SU-DHL-6 (cell line): ENCODE data around the gene LRP6.

Source experiments
- H2AFZ ChIP-seq: fragments of 200-600 bp; sonication (generic); 2 replicates; pipeline ENCODE4 v1.6.1; 2014; ENCODE audit warnings: low read depth, mild to moderate bottlenecking, moderate library complexity, mixed read lengths, antibody characterized with exemption, low read length; ENCODE audit not compliant: severe bottlenecking
- H3F3A ChIP-seq: fragments of 200-600 bp; shearing (Covaris generic); 2 replicates; pipeline ENCODE4 v1.6.0; 2016; ENCODE audit warnings: antibody characterized with exemption, mild to moderate bottlenecking; ENCODE audit not compliant: insufficient read depth
- H3K27ac ChIP-seq: fragments of 200-600 bp; sonication (generic); 2 replicates; pipeline ENCODE4 v1.5.1; 2016; ENCODE audit warnings: low read depth, mild to moderate bottlenecking, low read length, moderate library complexity, mixed read lengths
- H3K27me3 ChIP-seq: fragments of 200-600 bp; sonication (generic), shearing (Covaris generic); 2 replicates; pipeline ENCODE4 v1.6.0; 2014; ENCODE audit warnings: mild to moderate bottlenecking, low read length
- H3K36me3 ChIP-seq: fragments of 200-600 bp; sonication (generic); 2 replicates; pipeline ENCODE4 v1.6.1; 2014; ENCODE audit warnings: mild to moderate bottlenecking, low read length, mixed read lengths
- H3K4me2 ChIP-seq: fragments of 300-600, 200-600 bp; shearing (Covaris generic), sonication (generic); 2 replicates; pipeline ENCODE4 v1.6.0; 2014; ENCODE audit warnings: low read length, low read depth, mild to moderate bottlenecking; ENCODE audit not compliant: poor library complexity, severe bottlenecking
- H3K4me3 ChIP-seq: fragments of 200-600 bp; sonication (generic); 2 replicates; pipeline ENCODE4 v1.5.1; 2014; ENCODE audit warnings: antibody characterized with exemption, low read length, mild to moderate bottlenecking, mixed read lengths; ENCODE audit not compliant: insufficient read depth, poor library complexity, severe bottlenecking
- H3K79me2 ChIP-seq: fragments of 200-600 bp; sonication (generic); 2 replicates; pipeline ENCODE4 v1.6.1; 2014; ENCODE audit warnings: mild to moderate bottlenecking, low read length, moderate library complexity; ENCODE audit not compliant: insufficient read depth
- H3K9ac ChIP-seq: fragments of 200-600 bp; sonication (generic); 2 replicates; pipeline ENCODE4 v1.7.0; 2014; ENCODE audit warnings: mild to moderate bottlenecking, low read length
- H3K9me2 ChIP-seq: fragments of 200-600 bp; sonication (generic); replicated peaks from 2 replicates; pipeline ENCODE4 v1.6.1; 2014; ENCODE audit warnings: low read length; ENCODE audit not compliant: insufficient read depth
- H3K9me3 ChIP-seq: fragments of 200-600 bp; sonication (generic); 2 replicates; pipeline ENCODE4 v1.6.1; 2014; ENCODE audit warnings: low read length, mixed read lengths; ENCODE audit not compliant: insufficient read depth
- H4K20me1 ChIP-seq: fragments of 200-600 bp; sonication (generic); 2 replicates; pipeline ENCODE4 v1.6.1; 2014; ENCODE audit warnings: low read depth, mild to moderate bottlenecking, antibody characterized with exemption, low read length, moderate library complexity, mixed read lengths
- CTCF ChIP-seq: fragments of 200-600 bp; sonication (generic); IDR thresholded peaks from one replicate; pipeline ENCODE4 v1.5.1; 2017; ENCODE audit warnings: antibody characterized with exemption, mild to moderate bottlenecking, low read length, moderate library complexity; ENCODE audit not compliant: insufficient read depth, poor library complexity, severe bottlenecking
- EZH2phosphoT487 ChIP-seq: fragments of 200-600 bp; sonication (generic), shearing (Covaris generic); conservative IDR thresholded peaks from 2 replicates; pipeline ENCODE4 v1.6.1; 2018; ENCODE audit warnings: mild to moderate bottlenecking, antibody characterized with exemption, low read length, moderate library complexity, mixed read lengths

The LRP6 gene

GRCh38 chr12:12176402-12176801 lies 90.4 kb downstream of the LRP6 start:
- Histone ChIP-seq H3K27me3 (no peaks in the 10 kb centered on the region), H3K36me3 (no peaks in the 10 kb centered on the region), H3K27ac (no peak overlapping the region), H3K9me3 (no peaks in the 10 kb centered on the region), H2AFZ (no peak overlapping the region), H4K20me1 (no peaks in the 10 kb centered on the region), H3K79me2 (no peaks in the 10 kb centered on the region), H3K4me2 (no peak overlapping the region), H3K9ac (no peak overlapping the region), H3K4me3 (no peak overlapping the region), H3K9me2 (no peaks in the 10 kb centered on the region), H3F3A (no peaks in the 10 kb centered on the region)
- TF ChIP-seq CTCF = no peak
- TF ChIP-seq EZH2phosphoT487 = no peak

- Histone ChIP-seq H3K36me3 (no peaks in the 10 kb centered on the region), H3K4me2 (no peak overlapping the region), H3K4me3 (no peak overlapping the region), H3K79me2 (no peaks in the 10 kb centered on the region), H3K9ac (no peak overlapping the region), H3K27ac (no peak overlapping the region), H3K27me3 (no peaks in the 10 kb centered on the region), H3K9me3 (no peaks in the 10 kb centered on the region), H4K20me1 (no peaks in the 10 kb centered on the region), H3K9me2 (no peaks in the 10 kb centered on the region), H3F3A (no peaks in the 10 kb centered on the region), H2AFZ (no peak overlapping the region)
- TF ChIP-seq CTCF = no peak
- TF ChIP-seq EZH2phosphoT487 = no peak
These were observed 94.8 kb downstream of the LRP6 start for GRCh38 chr12:12171991-12172511.

DNA sequence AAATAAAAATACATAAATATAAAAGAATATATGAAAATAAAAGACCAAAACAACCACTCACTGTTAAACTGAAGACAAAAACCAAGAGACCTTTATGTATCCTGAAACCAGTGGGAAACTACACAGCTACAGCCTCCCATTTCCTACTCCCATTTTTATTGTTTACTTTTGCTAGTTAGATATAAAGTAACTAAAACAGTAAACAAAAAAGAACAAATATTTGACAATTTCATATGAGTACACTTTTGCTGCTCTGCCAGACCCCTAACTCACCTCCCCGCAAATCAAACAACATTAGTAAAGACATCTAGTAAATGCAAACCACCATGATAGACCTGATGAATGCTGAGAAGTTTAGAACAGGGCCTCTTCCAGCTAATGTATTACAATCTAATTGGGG lies 99.0 kb downstream of the LRP6 start:
- no peak overlapping the region for H3K9ac ChIP-seq
- no peaks in the 10 kb centered on the region for H3F3A ChIP-seq
- no peaks in the 10 kb centered on the region for H3K79me2 ChIP-seq
- no peaks in the 10 kb centered on the region for H3K9me2 ChIP-seq
- H3K27me3 ChIP-seq = no peaks in the 10 kb centered on the region
- H3K9me3 ChIP-seq = no peaks in the 10 kb centered on the region
- H3K27ac ChIP-seq = no peak overlapping the region
- H3K36me3 ChIP-seq = no peaks in the 10 kb centered on the region
- H3K4me3 ChIP-seq = no peak overlapping the region
- TF ChIP-seq EZH2phosphoT487 (no peak), CTCF (no peak)
- H2AFZ ChIP-seq = no peak overlapping the region
- no peaks in the 10 kb centered on the region for H4K20me1 ChIP-seq
- H3K4me2 ChIP-seq = no peak overlapping the region

- Histone ChIP-seq H3K79me2 (no peaks in the 10 kb centered on the region), H3K9ac (no peak overlapping the region), H3K36me3 (no peaks in the 10 kb centered on the region), H3K4me3 (no peak overlapping the region), H3K9me3 (no peaks in the 10 kb centered on the region), H3K4me2 (no peak overlapping the region), H3K27me3 (no peaks in the 10 kb centered on the region), H3K9me2 (no peaks in the 10 kb centered on the region), H3F3A (no peaks in the 10 kb centered on the region), H3K27ac (no peak overlapping the region), H2AFZ (no peak overlapping the region), H4K20me1 (no peaks in the 10 kb centered on the region)
- TF ChIP-seq EZH2phosphoT487 = no peak
- TF ChIP-seq CTCF = no peak
These were observed 100.1 kb downstream of the LRP6 start for GRCh38 chr12:12166751-12167150.
